Panc1 (cell line): Measurements from ENCODE around the gene CHMP5. TPM values are rescaled to one million over a fixed set of nuclear protein-coding genes. Genes with fewer than 3 reads are reported as not detected.

Experiments used
- ATAC-seq: fragments of 200-7000 bp; cut with Tn5 transposase; 2 replicates; pipeline ENCODE4 v1.9.1; 2020; ENCODE audit warnings: mild to moderate bottlenecking, moderate library complexity
- BruUV-seq: library from RNA; stranded (reverse); fragments of 400-500 nt; replicated peaks from 2 replicates; lab custom pipeline; 2021; lab: Mats Ljungman, UMichigan
- CTCF ChIA-PET: fragments of 300-600 bp; sonication (Branson Sonifier 250); formaldehyde crosslinking; loops from one replicate; lab custom pipeline; 2022; ENCODE audit warnings: antibody characterized with exemption; lab: Charles Lee
- POLR2A ChIA-PET: fragments of 300-600 bp; sonication (Branson Sonifier 250); formaldehyde crosslinking; loops from one replicate; lab custom pipeline; 2022; ENCODE audit warnings: antibody characterized with exemption; lab: Charles Lee
- DNase-seq: peaks from one replicate; pipeline ENCODE4 v3.0.0-alpha.2; 2010; ENCODE audit warnings: low read depth, low spot score
- H3K27ac ChIP-seq: 2 replicates; pipeline ENCODE4 v1.5.1; 2011; ENCODE audit warnings: mild to moderate bottlenecking, low read length, inconsistent platforms
- H3K27me3 ChIP-seq: fragments of 200-500 bp; sonication (Bioruptor generic); 2 replicates; pipeline ENCODE4 v1.6.0; 2014; ENCODE audit warnings: low read length, inconsistent platforms; ENCODE audit not compliant: control insufficient read depth, insufficient read depth
- H3K36me3 ChIP-seq: fragments of 200-500 bp; sonication (Bioruptor generic); 2 replicates; pipeline ENCODE4 v1.5.1; 2014; ENCODE audit warnings: inconsistent platforms, mild to moderate bottlenecking, low read length, moderate library complexity; ENCODE audit not compliant: control insufficient read depth, insufficient read depth
- H3K4me1 ChIP-seq: 2 replicates; pipeline ENCODE4 v1.5.1; 2011; ENCODE audit warnings: inconsistent platforms, mild to moderate bottlenecking, low read length, moderate library complexity; ENCODE audit not compliant: control insufficient read depth, insufficient read depth
- H3K4me3 ChIP-seq, 2 experiments: 2 replicates each; pipeline ENCODE4 v1.5.1; 2011 to 2012; ENCODE audit warnings: low read depth in 2 of 2, low read length in 2 of 2, mild to moderate bottlenecking in 2 of 2, inconsistent platforms in 1 of 2, moderate library complexity in 1 of 2
- H3K9me3 ChIP-seq: fragments of 200-500 bp; sonication (Bioruptor generic); 2 replicates; pipeline ENCODE4 v1.5.1; 2014; ENCODE audit warnings: low read depth, mild to moderate bottlenecking, inconsistent platforms, low read length, moderate library complexity; ENCODE audit not compliant: control insufficient read depth, insufficient read depth
- CTCF ChIP-seq: fragments of 450-650 bp; IDR thresholded peaks from 2 replicates; pipeline ENCODE4 v1.5.1; 2017; ENCODE audit warnings: mild to moderate bottlenecking
- POLR2AphosphoS5 ChIP-seq: IDR thresholded peaks from 2 replicates; pipeline ENCODE4 v1.6.1; 2012; ENCODE audit warnings: mild to moderate bottlenecking, low read depth, low read length, moderate library complexity
- REST ChIP-seq, 2 experiments: IDR thresholded peaks; 2 replicates each; pipeline ENCODE4 v1.6.1; 2011 to 2012; ENCODE audit warnings: low read depth in 2 of 2, control low read depth in 1 of 2, low read length in 1 of 2, mild to moderate bottlenecking in 1 of 2, moderate library complexity in 1 of 2; ENCODE audit not compliant: insufficient read depth in 1 of 2
- SIN3A ChIP-seq: IDR thresholded peaks from 2 replicates; pipeline ENCODE4 v1.6.1; 2012; ENCODE audit warnings: low read depth, mild to moderate bottlenecking, low read length, moderate library complexity, borderline replicate concordance; ENCODE audit not compliant: insufficient read depth
- TCF7L2 ChIP-seq: IDR thresholded peaks from 2 replicates; pipeline ENCODE4 v1.6.1; 2011; ENCODE audit warnings: mild to moderate bottlenecking, low read depth, low read length, inconsistent platforms
- in situ Hi-C: cut with HindIII; loops from 2 replicates; pipeline ENCODE4 v1.10.0; 2016; ENCODE audit warnings: low sequenced_read_pairs, low pct_unique_long_range_greater_than_20kb
- intact Hi-C: fragments of 100-400 bp; cut with micrococcal nuclease; formaldehyde crosslinking; loops from one replicate; pipeline ENCODE4 v1.10.0; 2022; ENCODE audit not compliant: unreplicated experiment
- total RNA-seq: library from RNA; stranded (reverse); gene quantifications from one replicate; pipeline ENCODE4 v1.2.1, GENCODE V29; 2021; ENCODE audit not compliant: unreplicated experiment

Gene CHMP5
- total RNA-seq, 1 experiment from 2014 or later = 74.5 TPM

DNA sequence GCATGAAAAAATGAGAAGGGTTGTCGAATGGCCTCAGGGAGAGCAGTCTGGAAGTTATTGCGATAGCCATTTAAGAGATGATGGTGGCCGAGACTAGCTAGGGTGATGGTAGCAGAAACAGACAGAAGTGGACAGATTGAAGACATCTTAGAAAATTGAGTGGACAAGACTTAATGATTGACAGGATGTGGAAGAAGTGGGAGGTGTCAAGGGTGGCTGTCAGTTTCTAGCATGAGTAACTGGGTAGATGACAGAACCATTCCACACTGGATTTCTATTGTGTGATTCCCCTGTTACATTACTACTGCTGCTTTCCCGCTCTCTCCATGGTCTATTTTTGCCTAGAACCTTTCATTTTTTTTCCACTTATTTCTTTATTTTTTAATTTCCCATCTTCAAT, 12.6 kb downstream of the CHMP5 start:
- no peaks in the 10 kb centered on the region for H3K4me1 ChIP-seq
- no peak for TF ChIP-seq REST (IDR thresholded peaks at IDR 0.05; ENCODE audit: insufficient read depth in 1 of 2, low read depth in 2 of 2, low read length in 1 of 2)
- TF ChIP-seq CTCF = no peak
- TF ChIP-seq TCF7L2 = no peak
- TF ChIP-seq POLR2AphosphoS5 = no peak
- TF ChIP-seq SIN3A = no peak
- ChIA-PET CTCF (no interaction called here), POLR2A (no interaction called here)
- H3K36me3 ChIP-seq = peaks cover 28% of the 10 kb centered on the region
- H3K27ac ChIP-seq = no peak overlapping the region
- in situ Hi-C loops = no loop called here
- no peaks in the 10 kb centered on the region for H3K9me3 ChIP-seq
- H3K4me3 ChIP-seq = no peak overlapping the region
- TSS peak; percentile 29 for BruUV-seq
- no peak for DNase-seq
- ATAC-seq = no peak
- no peaks in the 10 kb centered on the region for H3K27me3 ChIP-seq
- intact Hi-C loops = no loop called here

- Histone ChIP-seq H3K27ac (no peak overlapping the region), H3K9me3 (no peaks in the 10 kb centered on the region), H3K36me3 (no peaks in the 10 kb centered on the region; the same call in 1 of the 2 replicates), H3K27me3 (no peaks in the 10 kb centered on the region), H3K4me3 (no peak overlapping the region), H3K4me1 (peaks cover 10% of the 10 kb centered on the region; the same call in 1 of the 2 replicates)
- in situ Hi-C loops = no loop called here
- ChIA-PET CTCF (interaction anchor here (0.7 kb wide), 1 partner anchor 57 kb away, joined by 11 read pairs; no protein-coding TSS in a partner anchor), POLR2A (no interaction called here)
- intact Hi-C loops = no loop called here
- no TSS peak for BruUV-seq
- DNase-seq = no peak
- no peak for TF ChIP-seq POLR2AphosphoS5
- no peak for ATAC-seq
Measured at GRCh38 chr9:33285502-33285901, 20.7 kb downstream of the CHMP5 start.

DNA sequence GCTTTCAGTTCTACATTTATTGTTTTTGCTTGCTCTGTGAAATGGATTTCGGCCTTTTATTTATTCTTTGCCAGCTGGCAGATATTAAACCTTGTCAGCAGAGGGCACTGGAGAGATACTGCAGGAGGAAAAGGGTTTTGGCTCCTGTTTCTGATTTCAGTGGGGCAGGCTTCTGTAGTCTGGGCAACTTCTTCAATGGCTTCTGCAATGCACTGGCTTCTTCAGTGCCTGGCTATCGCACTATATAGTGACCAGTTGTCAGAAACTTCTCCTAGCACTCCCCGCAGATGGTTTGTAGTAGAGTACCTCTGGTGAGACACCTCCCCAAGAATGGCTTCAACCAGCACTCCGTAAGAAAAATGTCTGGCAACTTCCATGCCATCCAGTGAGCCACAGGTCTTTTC, 22.2 kb downstream of the CHMP5 start:
- intact Hi-C loops = no loop called here
- Histone ChIP-seq H3K27ac (0 out of 2 replicates have a peak overlapping the region, but pooled peaks have one; percentile 24), H3K9me3 (no peaks in the 10 kb centered on the region), H3K4me3 (no peak overlapping the region), H3K4me1 (peaks cover 21% of the 10 kb centered on the region), H3K36me3 (no peaks in the 10 kb centered on the region; the same call in 1 of the 2 replicates), H3K27me3 (no peaks in the 10 kb centered on the region)
- ATAC-seq (peak; percentile 20; the same call in 1 of the 2 replicates), DNase-seq (no peak)
- CTCF ChIA-PET = no interaction called here
- in situ Hi-C loops = no loop called here
- no TSS peak for BruUV-seq
- POLR2A ChIA-PET = no interaction called here
- TF ChIP-seq POLR2AphosphoS5 = no peak
- peak; percentile 93 for TF ChIP-seq CTCF
